GM23338 (cell line): Measurements from ENCODE around the gene GCM1. TPM values are rescaled to one million over a fixed set of nuclear protein-coding genes. Genes with fewer than 3 reads are reported as not detected.

Experiments
- ATAC-seq: fragments of 200-7000 bp; cut with Tn5 transposase; 3 replicates; pipeline ENCODE4 v1.9.1; 2020
- DNase-seq: peaks from one replicate; pipeline ENCODE4 v3.0.0-alpha.2; 2015; ENCODE audit warnings: low spot score
- H2AFZ ChIP-seq: fragments of 200-600 bp; sonication (generic); 2 replicates; pipeline ENCODE4 v1.8.0; 2016; ENCODE audit warnings: antibody characterized with exemption, mild to moderate bottlenecking, moderate library complexity
- H3F3A ChIP-seq: fragments of 200-600 bp; sonication (generic); replicated peaks from 2 replicates; pipeline ENCODE4 v1.8.0; 2017; ENCODE audit warnings: antibody characterized with exemption, mixed run types, low read depth
- H3K27ac ChIP-seq: fragments of 200-600 bp; sonication (generic); 2 replicates; pipeline ENCODE4 v1.6.1; 2016; ENCODE audit warnings: low read depth
- H3K27me3 ChIP-seq: fragments of 200-600 bp; sonication (generic); 2 replicates; pipeline ENCODE4 v1.8.0; 2016; ENCODE audit warnings: mild to moderate bottlenecking, mixed run types, moderate library complexity; ENCODE audit not compliant: insufficient read depth
- H3K36me3 ChIP-seq: fragments of 200-600 bp; sonication (generic); 2 replicates; pipeline ENCODE4 v1.8.0; 2016; ENCODE audit warnings: mild to moderate bottlenecking; ENCODE audit not compliant: insufficient read depth
- H3K4me1 ChIP-seq: fragments of 200-600 bp; sonication (generic); 2 replicates; pipeline ENCODE4 v1.8.0; 2016; ENCODE audit warnings: mild to moderate bottlenecking, moderate library complexity; ENCODE audit not compliant: insufficient read depth
- H3K4me2 ChIP-seq: fragments of 200-600 bp; sonication (generic); 2 replicates; pipeline ENCODE4 v1.7.1; 2017; ENCODE audit warnings: mixed run types
- H3K4me3 ChIP-seq: fragments of 200-600 bp; sonication (generic); 2 replicates; pipeline ENCODE4 v1.6.1; 2016; ENCODE audit warnings: mixed run types
- H3K79me2 ChIP-seq: fragments of 200-600 bp; sonication (generic); replicated peaks from 2 replicates; pipeline ENCODE4 v1.8.0; 2017; ENCODE audit warnings: mild to moderate bottlenecking; ENCODE audit not compliant: insufficient read depth
- H3K9me2 ChIP-seq: fragments of 200-600 bp; sonication (generic); 2 replicates; pipeline ENCODE4 v1.8.0; 2017; ENCODE audit not compliant: insufficient read depth
- H4K20me1 ChIP-seq: fragments of 200-600 bp; sonication (generic); replicated peaks from 2 replicates; pipeline ENCODE4 v1.8.0; 2017; ENCODE audit warnings: mild to moderate bottlenecking; ENCODE audit not compliant: insufficient read depth
- H3K27ac Mint-ChIP-seq: 2 replicates; pipeline ENCODE4 v1.8.0; 2020; ENCODE audit warnings: inconsistent platforms, mild to moderate bottlenecking, moderate library complexity, mixed read lengths
- H3K27me3 Mint-ChIP-seq: 3 replicates; pipeline ENCODE4 v1.8.0; 2022; ENCODE audit warnings: low read depth, mild to moderate bottlenecking, moderate library complexity, mixed read lengths, inconsistent platforms; ENCODE audit not compliant: insufficient read depth, poor library complexity
- H3K36me3 Mint-ChIP-seq: 3 replicates; pipeline ENCODE4 v1.8.0; 2021; ENCODE audit warnings: low read depth, mild to moderate bottlenecking, inconsistent platforms, moderate library complexity, mixed read lengths
- H3K4me1 Mint-ChIP-seq: 3 replicates; pipeline ENCODE4 v1.8.0; 2020; ENCODE audit warnings: mild to moderate bottlenecking, inconsistent platforms, mixed read lengths
- H3K4me3 Mint-ChIP-seq: 3 replicates; pipeline ENCODE4 v1.8.0; 2021; ENCODE audit warnings: moderate library complexity, mild to moderate bottlenecking, inconsistent platforms, mixed read lengths
- H3K9me3 Mint-ChIP-seq: 3 replicates; pipeline ENCODE4 v1.8.0; 2020; ENCODE audit warnings: moderate library complexity, mild to moderate bottlenecking, inconsistent platforms, mixed read lengths
- CREB1 ChIP-seq: fragments of 250-450 bp; sonication (Bioruptor Pico); IDR thresholded peaks from 2 replicates; pipeline ENCODE4 v1.5.0; 2020; ENCODE audit warnings: low read depth, mild to moderate bottlenecking, moderate library complexity
- JUNB ChIP-seq: IDR thresholded peaks from one replicate; pipeline ENCODE4 v1.6.1; 2016; ENCODE audit warnings: antibody characterized with exemption; ENCODE audit not compliant: unreplicated experiment
- NANOG ChIP-seq: IDR thresholded peaks from 2 replicates; pipeline ENCODE4 v1.6.1; 2016; ENCODE audit warnings: antibody characterized with exemption, borderline replicate concordance
- POLR2AphosphoS5 ChIP-seq: IDR thresholded peaks from 2 replicates; pipeline ENCODE4 v1.6.1; 2016; ENCODE audit warnings: antibody characterized with exemption, low read depth
- STAT1 ChIP-seq: IDR thresholded peaks from one replicate; pipeline ENCODE4 v1.6.1; 2016; ENCODE audit warnings: antibody characterized with exemption; ENCODE audit not compliant: unreplicated experiment
- ZNF114 ChIP-seq: fragments of 250-450 bp; sonication (Bioruptor Pico); IDR thresholded peaks from 2 replicates; pipeline ENCODE4 v1.5.0; 2020; ENCODE audit warnings: mild to moderate bottlenecking, moderate library complexity
- ZNF331 ChIP-seq: fragments of 250-450 bp; sonication (Bioruptor Pico); IDR thresholded peaks from 2 replicates; pipeline ENCODE4 v1.5.0; 2020; ENCODE audit warnings: low read depth, mild to moderate bottlenecking, moderate library complexity
- long read RNA-seq: library from polyadenylated mRNA; unstranded; transcript quantifications from one replicate; pipeline ENCODE4 v2.0.0, GENCODE V29; 2020; ENCODE audit not compliant: unreplicated experiment
- polyA plus RNA-seq: library from polyadenylated mRNA; unstranded; fragments of >200 nt; fragmentation: Nextera tagmentation; extraction: Ambion mirVana; gene quantifications from 2 replicates; pipeline ENCODE4 v1.2.1, GENCODE V29; 2016
- total RNA-seq: library from RNA; depleted of rRNA; stranded (reverse); fragments of >200 nt; shearing (Covaris generic); gene quantifications from 2 replicates; pipeline ENCODE4 v1.2.3, GENCODE V29; 2014; rRNA removed
- TF ChIP-seq, protein P1 (sequence below): fragments of 250-450 bp; sonication (Bioruptor Pico); IDR thresholded peaks from 2 replicates; pipeline ENCODE4 v1.5.0; 2020; ENCODE audit warnings: mild to moderate bottlenecking, moderate library complexity
- TF ChIP-seq, protein P2 (sequence below), 2 experiments: fragments of 200-600 bp in 1 of 2; sonication (generic) in 1 of 2; conservative IDR thresholded peaks; 2 replicates each; pipeline versions ENCODE4 v1.5.1 to v1.6.1; 2016 to 2017; ENCODE audit warnings: antibody characterized with exemption in 2 of 2, low read depth in 2 of 2, mild to moderate bottlenecking in 2 of 2, moderate library complexity in 1 of 2
- TF ChIP-seq, protein P3 (sequence below): IDR thresholded peaks from one replicate; pipeline ENCODE4 v1.6.1; 2018; ENCODE audit warnings: antibody characterized with exemption; ENCODE audit not compliant: unreplicated experiment
- TF ChIP-seq, protein P4 (sequence below): IDR thresholded peaks from 2 replicates; pipeline ENCODE4 v1.6.1; 2016; ENCODE audit warnings: antibody characterized with exemption

The GCM1 gene, protein sequence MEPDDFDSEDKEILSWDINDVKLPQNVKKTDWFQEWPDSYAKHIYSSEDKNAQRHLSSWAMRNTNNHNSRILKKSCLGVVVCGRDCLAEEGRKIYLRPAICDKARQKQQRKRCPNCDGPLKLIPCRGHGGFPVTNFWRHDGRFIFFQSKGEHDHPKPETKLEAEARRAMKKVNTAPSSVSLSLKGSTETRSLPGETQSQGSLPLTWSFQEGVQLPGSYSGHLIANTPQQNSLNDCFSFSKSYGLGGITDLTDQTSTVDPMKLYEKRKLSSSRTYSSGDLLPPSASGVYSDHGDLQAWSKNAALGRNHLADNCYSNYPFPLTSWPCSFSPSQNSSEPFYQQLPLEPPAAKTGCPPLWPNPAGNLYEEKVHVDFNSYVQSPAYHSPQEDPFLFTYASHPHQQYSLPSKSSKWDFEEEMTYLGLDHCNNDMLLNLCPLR
- total RNA-seq: not detected in 2 replicates
- polyA plus RNA-seq: not detected in 2 replicates
- long read RNA-seq: 0 reads

DNA sequence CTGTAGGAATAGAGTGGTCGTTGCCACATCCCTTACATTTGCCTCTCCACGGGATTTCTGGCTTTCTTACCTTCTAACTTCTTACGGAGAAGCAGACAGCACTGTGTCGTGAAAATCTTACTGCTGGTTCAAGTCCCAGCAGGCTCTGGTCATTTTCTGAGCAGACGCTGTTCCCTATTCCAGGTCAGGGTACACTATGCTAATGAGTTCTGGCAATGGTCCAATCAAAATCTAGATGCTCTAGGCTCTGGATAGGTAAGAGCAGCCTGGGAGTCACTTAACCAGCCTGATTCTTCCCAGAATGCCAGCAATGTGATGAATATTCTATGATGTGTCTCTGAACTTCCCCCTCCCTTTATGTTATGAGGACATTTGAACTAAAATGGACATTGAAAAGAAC lies at the start of gene GCM1:
Gene GCM1 (minus strand): TSS at position 158 of the 400 bp plus-strand sequence. CDS start 3,209 bp downstream, outside the sequence.
- Histone ChIP-seq H3K36me3 (no peaks in the 10 kb centered on the region), H3K9me2 (no peaks in the 10 kb centered on the region), H3K79me2 (no peaks in the 10 kb centered on the region), H2AFZ (no peak within 1 kb of the TSS), H3K4me1 (0 out of 2 replicates have a peak, but pooled peaks cover 5% of the 10 kb centered on the region), H3K27me3 (no peaks in the 10 kb centered on the region), H4K20me1 (no peaks in the 10 kb centered on the region), H3K4me2 (no peak within 1 kb of the TSS), H3K27ac (no peak within 1 kb of the TSS), H3K4me3 (no peak within 1 kb of the TSS), H3F3A (no peaks in the 10 kb centered on the region)
- Mint-ChIP-seq H3K36me3 (no peaks in the 10 kb centered on the region), H3K27ac (no peak within 1 kb of the TSS), H3K9me3 (no peaks in the 10 kb centered on the region), H3K4me3 (no peak within 1 kb of the TSS), H3K27me3 (peaks cover 3% of the 10 kb centered on the region), H3K4me1 (peaks cover 11% of the 10 kb centered on the region)
- DNase-seq (no peak), ATAC-seq (no peak)
- TF ChIP-seq, protein P1, sequence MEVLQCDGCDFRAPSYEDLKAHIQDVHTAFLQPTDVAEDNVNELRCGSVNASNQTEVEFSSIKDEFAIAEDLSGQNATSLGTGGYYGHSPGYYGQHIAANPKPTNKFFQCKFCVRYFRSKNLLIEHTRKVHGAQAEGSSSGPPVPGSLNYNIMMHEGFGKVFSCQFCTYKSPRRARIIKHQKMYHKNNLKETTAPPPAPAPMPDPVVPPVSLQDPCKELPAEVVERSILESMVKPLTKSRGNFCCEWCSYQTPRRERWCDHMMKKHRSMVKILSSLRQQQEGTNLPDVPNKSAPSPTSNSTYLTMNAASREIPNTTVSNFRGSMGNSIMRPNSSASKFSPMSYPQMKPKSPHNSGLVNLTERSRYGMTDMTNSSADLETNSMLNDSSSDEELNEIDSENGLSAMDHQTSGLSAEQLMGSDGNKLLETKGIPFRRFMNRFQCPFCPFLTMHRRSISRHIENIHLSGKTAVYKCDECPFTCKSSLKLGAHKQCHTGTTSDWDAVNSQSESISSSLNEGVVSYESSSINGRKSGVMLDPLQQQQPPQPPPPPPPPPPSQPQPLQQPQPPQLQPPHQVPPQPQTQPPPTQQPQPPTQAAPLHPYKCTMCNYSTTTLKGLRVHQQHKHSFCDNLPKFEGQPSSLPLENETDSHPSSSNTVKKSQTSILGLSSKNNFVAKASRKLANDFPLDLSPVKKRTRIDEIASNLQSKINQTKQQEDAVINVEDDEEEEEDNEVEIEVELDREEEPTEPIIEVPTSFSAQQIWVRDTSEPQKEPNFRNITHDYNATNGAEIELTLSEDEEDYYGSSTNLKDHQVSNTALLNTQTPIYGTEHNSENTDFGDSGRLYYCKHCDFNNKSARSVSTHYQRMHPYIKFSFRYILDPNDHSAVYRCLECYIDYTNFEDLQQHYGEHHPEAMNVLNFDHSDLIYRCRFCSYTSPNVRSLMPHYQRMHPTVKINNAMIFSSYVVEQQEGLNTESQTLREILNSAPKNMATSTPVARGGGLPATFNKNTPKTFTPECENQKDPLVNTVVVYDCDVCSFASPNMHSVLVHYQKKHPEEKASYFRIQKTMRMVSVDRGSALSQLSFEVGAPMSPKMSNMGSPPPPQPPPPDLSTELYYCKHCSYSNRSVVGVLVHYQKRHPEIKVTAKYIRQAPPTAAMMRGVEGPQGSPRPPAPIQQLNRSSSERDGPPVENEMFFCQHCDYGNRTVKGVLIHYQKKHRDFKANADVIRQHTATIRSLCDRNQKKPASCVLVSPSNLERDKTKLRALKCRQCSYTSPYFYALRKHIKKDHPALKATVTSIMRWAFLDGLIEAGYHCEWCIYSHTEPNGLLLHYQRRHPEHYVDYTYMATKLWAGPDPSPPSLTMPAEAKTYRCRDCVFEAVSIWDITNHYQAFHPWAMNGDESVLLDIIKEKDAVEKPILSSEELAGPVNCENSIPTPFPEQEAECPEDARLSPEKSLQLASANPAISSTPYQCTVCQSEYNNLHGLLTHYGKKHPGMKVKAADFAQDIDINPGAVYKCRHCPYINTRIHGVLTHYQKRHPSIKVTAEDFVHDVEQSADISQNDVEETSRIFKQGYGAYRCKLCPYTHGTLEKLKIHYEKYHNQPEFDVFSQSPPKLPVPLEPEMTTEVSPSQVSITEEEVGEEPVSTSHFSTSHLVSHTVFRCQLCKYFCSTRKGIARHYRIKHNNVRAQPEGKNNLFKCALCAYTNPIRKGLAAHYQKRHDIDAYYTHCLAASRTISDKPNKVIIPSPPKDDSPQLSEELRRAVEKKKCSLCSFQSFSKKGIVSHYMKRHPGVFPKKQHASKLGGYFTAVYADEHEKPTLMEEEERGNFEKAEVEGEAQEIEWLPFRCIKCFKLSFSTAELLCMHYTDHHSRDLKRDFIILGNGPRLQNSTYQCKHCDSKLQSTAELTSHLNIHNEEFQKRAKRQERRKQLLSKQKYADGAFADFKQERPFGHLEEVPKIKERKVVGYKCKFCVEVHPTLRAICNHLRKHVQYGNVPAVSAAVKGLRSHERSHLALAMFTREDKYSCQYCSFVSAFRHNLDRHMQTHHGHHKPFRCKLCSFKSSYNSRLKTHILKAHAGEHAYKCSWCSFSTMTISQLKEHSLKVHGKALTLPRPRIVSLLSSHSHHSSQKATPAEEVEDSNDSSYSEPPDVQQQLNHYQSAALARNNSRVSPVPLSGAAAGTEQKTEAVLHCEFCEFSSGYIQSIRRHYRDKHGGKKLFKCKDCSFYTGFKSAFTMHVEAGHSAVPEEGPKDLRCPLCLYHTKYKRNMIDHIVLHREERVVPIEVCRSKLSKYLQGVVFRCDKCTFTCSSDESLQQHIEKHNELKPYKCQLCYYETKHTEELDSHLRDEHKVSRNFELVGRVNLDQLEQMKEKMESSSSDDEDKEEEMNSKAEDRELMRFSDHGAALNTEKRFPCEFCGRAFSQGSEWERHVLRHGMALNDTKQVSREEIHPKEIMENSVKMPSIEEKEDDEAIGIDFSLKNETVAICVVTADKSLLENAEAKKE (CRISPR knock-in tag): no peak
- TF ChIP-seq CREB1 (no peak), ZNF331 (CRISPR knock-in tag) (no peak), ZNF114 (no peak), STAT1 (no peak), NANOG (no peak), POLR2AphosphoS5 (no peak), JUNB (no peak)
- TF ChIP-seq, protein P2, sequence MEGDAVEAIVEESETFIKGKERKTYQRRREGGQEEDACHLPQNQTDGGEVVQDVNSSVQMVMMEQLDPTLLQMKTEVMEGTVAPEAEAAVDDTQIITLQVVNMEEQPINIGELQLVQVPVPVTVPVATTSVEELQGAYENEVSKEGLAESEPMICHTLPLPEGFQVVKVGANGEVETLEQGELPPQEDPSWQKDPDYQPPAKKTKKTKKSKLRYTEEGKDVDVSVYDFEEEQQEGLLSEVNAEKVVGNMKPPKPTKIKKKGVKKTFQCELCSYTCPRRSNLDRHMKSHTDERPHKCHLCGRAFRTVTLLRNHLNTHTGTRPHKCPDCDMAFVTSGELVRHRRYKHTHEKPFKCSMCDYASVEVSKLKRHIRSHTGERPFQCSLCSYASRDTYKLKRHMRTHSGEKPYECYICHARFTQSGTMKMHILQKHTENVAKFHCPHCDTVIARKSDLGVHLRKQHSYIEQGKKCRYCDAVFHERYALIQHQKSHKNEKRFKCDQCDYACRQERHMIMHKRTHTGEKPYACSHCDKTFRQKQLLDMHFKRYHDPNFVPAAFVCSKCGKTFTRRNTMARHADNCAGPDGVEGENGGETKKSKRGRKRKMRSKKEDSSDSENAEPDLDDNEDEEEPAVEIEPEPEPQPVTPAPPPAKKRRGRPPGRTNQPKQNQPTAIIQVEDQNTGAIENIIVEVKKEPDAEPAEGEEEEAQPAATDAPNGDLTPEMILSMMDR (conservative IDR thresholded peaks at IDR 0.05; ENCODE audit: low read depth in 2 of 2): no peak
- TF ChIP-seq, protein P3, sequence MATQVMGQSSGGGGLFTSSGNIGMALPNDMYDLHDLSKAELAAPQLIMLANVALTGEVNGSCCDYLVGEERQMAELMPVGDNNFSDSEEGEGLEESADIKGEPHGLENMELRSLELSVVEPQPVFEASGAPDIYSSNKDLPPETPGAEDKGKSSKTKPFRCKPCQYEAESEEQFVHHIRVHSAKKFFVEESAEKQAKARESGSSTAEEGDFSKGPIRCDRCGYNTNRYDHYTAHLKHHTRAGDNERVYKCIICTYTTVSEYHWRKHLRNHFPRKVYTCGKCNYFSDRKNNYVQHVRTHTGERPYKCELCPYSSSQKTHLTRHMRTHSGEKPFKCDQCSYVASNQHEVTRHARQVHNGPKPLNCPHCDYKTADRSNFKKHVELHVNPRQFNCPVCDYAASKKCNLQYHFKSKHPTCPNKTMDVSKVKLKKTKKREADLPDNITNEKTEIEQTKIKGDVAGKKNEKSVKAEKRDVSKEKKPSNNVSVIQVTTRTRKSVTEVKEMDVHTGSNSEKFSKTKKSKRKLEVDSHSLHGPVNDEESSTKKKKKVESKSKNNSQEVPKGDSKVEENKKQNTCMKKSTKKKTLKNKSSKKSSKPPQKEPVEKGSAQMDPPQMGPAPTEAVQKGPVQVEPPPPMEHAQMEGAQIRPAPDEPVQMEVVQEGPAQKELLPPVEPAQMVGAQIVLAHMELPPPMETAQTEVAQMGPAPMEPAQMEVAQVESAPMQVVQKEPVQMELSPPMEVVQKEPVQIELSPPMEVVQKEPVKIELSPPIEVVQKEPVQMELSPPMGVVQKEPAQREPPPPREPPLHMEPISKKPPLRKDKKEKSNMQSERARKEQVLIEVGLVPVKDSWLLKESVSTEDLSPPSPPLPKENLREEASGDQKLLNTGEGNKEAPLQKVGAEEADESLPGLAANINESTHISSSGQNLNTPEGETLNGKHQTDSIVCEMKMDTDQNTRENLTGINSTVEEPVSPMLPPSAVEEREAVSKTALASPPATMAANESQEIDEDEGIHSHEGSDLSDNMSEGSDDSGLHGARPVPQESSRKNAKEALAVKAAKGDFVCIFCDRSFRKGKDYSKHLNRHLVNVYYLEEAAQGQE: no peak
- TF ChIP-seq, protein P4, sequence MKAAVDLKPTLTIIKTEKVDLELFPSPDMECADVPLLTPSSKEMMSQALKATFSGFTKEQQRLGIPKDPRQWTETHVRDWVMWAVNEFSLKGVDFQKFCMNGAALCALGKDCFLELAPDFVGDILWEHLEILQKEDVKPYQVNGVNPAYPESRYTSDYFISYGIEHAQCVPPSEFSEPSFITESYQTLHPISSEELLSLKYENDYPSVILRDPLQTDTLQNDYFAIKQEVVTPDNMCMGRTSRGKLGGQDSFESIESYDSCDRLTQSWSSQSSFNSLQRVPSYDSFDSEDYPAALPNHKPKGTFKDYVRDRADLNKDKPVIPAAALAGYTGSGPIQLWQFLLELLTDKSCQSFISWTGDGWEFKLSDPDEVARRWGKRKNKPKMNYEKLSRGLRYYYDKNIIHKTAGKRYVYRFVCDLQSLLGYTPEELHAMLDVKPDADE: no peak
